HG03442 (cell line): Measurements from ENCODE around the gene GPR17.

Experiments
- ATAC-seq: cut with Tn5 transposase; IDR thresholded peaks from one replicate; pipeline ENCODE4 v1.9.1; 2021; ENCODE audit warnings: mild to moderate bottlenecking, moderate library complexity; ENCODE audit not compliant: unreplicated experiment

GPR17 gene

DNA sequence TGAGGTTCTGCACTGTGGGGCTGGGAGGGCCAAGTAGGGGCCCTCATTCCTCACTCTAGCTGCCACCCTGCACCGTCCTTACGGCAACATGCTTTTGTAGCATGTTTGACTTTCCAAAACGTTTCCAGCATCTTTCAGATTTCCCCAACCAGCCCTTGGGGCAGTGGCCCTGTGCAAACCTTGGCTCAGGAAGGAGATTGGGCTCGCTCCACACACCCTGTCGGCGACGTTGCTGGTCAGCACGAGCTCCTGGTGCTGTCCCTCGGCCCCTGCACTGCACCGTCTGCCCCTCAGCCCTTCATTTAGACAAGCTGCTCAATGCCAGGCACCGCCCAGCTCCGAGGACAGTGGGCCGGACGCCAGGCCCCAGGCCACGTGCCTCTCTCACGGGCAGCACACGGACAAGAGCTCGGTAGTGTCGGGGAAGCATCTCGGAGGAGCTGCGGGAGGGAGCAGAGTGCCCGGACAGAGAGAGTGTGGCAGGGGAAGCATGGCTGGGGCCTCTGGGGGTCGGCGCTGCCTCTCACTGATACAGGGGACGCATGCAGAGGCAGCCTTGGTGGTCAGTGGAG lies 6.9 kb downstream of the GPR17 start:
- no peak for ATAC-seq

DNA sequence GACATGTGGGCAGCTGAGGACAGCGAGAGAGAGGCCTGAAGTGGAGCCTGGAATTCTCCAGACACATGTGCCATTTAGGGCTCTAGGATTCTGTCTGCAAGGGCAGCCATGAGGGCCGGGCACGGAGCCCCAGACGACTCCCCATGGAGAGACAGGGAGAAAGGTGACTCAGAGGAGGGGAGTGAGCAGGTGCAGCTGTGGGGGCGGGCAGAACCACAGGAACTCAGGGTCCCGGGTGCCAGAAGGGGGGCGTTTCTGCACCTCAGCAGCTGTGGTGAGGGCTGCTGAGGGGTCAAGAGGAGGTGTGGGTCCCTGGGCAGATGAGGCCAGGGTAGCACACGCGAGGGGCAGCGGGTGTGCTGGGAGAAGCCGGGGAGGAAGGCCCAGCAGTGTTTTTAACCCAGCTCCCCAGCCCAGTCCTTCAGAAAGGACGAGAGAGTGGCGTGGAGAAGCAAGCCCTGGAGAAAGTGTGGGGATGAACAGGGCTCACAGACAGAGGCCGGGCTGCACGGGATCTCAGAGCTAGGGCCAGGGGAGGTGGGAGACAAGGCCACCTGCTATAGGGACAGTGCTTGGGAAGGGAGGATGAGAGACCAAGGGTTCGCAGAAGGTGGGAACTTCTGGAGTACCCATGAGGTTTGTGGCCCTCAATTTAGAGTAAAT lies 7.6 kb downstream of the GPR17 start:
- ATAC-seq: no peak

- ATAC-seq: no peak
Measured at GRCh38 chr2:127654084-127654837, 8.3 kb downstream of the GPR17 start.

- ATAC-seq: no peak
Measured at GRCh38 chr2:127654838-127655175, 8.9 kb downstream of the GPR17 start.

GRCh38 chr2:127655209-127656073 lies 9.5 kb downstream of the GPR17 start:
- no peak for ATAC-seq

- ATAC-seq: no peak
Measured at GRCh38 chr2:127656569-127657231, 10.7 kb downstream of the GPR17 start.

DNA sequence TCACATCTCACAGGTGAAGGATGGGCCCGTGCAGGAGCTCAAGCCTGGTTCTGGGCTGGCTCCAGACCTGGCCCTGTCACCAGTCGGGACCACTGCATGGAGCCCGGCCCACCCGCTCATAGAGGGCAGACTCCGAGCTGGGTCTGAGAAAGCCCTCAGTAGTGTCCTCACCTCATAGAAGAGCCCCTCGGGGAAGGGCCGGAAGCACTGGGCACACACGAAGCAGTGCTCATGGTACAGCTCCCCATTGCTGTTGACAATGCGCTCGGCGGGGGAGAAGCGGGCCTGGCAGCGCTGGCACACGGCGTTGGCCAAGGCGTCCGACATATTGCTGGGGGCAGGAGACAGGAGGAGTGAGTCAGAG lies 11.3 kb downstream of the GPR17 start:
- ATAC-seq: no peak

- no peak for ATAC-seq
Measured at GRCh38 chr2:127658146-127658545, 12.2 kb downstream of the GPR17 start.

DNA sequence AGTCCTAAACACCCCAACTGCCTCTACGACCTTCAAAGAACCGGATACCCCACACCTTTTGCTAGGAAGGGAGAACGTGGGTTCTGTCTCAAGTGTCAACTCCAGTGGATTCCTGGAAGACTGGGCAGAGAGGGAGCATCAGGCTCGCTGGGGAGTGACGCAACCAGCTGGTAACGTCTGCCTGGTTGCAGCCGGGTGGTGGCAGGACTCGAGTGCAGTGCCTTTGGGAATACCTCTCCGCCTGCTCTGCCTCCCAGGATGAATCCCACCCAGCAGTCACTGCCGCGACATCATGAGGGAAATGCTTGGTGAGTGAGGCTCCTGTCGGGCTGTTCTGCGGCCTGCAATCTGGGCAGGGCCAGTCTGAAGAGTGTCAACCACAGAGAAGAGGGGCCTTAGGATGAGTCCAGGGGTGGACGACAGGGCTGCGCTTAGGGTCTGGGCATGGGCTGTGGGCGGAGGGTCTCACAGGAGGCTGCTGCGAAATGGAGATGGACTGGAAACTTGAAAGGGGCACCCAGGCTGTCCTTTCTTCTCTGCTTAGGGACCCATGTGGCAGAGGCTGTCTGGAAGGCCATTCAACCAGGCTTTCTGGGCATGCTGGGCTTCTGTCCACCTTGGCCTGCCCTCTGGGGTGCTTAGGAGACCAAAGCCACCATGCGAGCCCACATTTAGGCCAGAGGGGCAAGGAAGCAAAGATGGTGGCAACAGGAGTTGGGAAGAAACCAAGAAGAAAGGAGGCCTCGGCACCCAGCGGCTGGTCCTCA lies 12.9 kb downstream of the GPR17 start:
- no peak for ATAC-seq

GRCh38 chr2:127659408-127660290 lies 13.7 kb downstream of the GPR17 start:
- no peak for ATAC-seq

GRCh38 chr2:127660291-127660578 lies 14.3 kb downstream of the GPR17 start:
- ATAC-seq: no peak

DNA sequence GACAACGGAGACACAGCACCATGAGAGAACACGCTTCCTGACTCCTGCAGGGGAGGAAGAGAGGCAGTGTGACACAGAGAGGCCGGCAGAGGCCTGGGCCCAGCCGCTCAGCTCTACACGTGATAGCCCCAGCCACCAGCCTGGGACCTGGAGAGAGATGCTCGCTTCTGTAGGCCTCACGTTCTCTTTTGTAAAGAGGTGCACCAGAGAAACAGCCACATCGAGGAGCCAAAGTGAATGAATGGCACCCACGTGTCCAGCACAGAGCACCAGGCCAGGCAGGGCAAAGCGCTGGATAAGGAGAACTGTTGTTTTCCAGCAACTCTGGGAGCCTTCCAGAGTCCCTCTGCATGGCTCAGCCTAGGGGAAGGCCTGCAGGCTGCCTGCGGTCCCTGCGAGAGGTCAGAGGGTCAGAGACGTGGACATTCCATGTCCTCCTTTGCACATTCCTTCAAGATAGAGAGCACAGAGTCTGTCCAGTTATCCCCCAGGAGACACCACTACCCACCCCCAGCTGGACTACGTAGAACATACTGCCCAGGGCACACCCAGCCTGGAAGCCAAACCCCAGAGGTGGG lies 15.2 kb downstream of the GPR17 start:
- no peak for ATAC-seq

GRCh38 chr2:127661949-127662510 lies 16.1 kb downstream of the GPR17 start:
- no peak for ATAC-seq

GRCh38 chr2:127662937-127663565 lies 17.1 kb downstream of the GPR17 start:
- ATAC-seq: no peak

- no peak for ATAC-seq
Measured at GRCh38 chr2:127663566-127664064, 17.7 kb downstream of the GPR17 start.

DNA sequence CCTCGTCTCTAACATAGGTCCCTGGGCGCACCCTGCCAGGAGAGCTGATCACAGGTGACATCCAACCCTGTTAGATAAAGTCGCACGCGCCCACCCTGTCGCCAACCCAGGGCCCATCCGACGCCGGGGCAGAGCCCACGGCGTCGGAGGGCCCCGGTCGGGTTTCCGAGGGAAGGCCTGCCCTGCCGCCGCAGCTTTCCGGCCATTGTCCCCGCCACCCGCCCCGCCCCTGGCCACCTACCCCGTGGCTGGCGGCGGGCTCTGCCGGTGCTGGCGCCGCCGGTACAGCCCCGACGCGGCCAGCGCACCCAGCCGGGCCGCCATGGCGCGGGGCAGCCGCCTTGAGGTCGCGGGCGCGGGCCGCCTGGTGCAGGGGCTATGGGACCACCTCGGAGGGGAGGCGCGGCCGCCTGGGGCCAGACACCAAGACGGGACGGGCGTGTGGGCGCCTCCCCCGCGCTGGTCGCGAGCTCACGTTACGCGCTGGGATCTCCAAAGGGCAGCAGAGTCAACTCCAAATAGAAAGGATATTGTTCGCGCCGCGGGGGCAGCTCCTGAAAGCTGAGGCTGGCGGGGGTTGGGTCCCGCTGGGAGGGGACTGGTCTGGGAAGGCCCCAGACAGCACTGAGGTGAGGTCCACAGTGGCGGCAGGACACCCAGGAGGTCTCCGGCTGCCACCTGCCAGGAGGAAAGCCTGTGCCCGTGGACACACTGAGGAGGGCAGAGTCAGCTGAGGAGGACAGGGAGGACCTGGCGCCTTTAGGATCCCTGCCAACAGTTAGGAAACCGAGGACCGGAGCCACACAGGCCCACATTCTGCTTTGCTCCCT lies 18.3 kb downstream of the GPR17 start:
- no peak for ATAC-seq

GRCh38 chr2:127664895-127665225 lies 18.9 kb downstream of the GPR17 start:
- no peak for ATAC-seq
